GM21619 (cell line): ENCODE measurements around the gene MYPOP.
"Not testable (repeated sequence)": the region's sequence is repeated elsewhere in the genome, so short reads cannot be mapped to it uniquely, and the experiment has no call there.

ENCODE experiments used
- ATAC-seq: cut with Tn5 transposase; IDR thresholded peaks from one replicate; pipeline ENCODE4 v1.9.1; 2021; ENCODE audit not compliant: unreplicated experiment

Gene MYPOP

GRCh38 chr19:45911291-45911690 is 8.9 kb upstream of the MYPOP start:
- no peak for ATAC-seq

GRCh38 chr19:45908956-45909355 is 6.5 kb upstream of the MYPOP start:
- no peak for ATAC-seq

GRCh38 chr19:45906221-45906620 is 3.8 kb upstream of the MYPOP start:
- no peak for ATAC-seq

GRCh38 chr19:45905011-45905410 is 2.6 kb upstream of the MYPOP start:
- ATAC-seq, result no peak

- peak; percentile 73 for ATAC-seq
These were observed 525 bp upstream of the MYPOP start for GRCh38 chr19:45902651-45903625.

- no peak for ATAC-seq
These were observed 941 bp downstream of the MYPOP start for GRCh38 chr19:45901432-45901911.

GRCh38 chr19:45900738-45901431 is 1.5 kb downstream of the MYPOP start:
- no peak for ATAC-seq

GRCh38 chr19:45899919-45900589 is 2.4 kb downstream of the MYPOP start:
- no peak for ATAC-seq

- ATAC-seq, result no peak
These were observed 3.2 kb downstream of the MYPOP start for GRCh38 chr19:45899253-45899652.

- no peak for ATAC-seq
These were observed 5.1 kb downstream of the MYPOP start for GRCh38 chr19:45897261-45897812.

GRCh38 chr19:45895983-45896599 is 6.3 kb downstream of the MYPOP start:
- ATAC-seq, result not testable (repeated sequence)

- no peak for ATAC-seq
These were observed 6.9 kb downstream of the MYPOP start for GRCh38 chr19:45895519-45895972.

- ATAC-seq, result no peak
These were observed 11.5 kb downstream of the MYPOP start for GRCh38 chr19:45890877-45891276.

- no peak for ATAC-seq
These were observed 13.1 kb downstream of the MYPOP start for GRCh38 chr19:45889210-45889885.

GRCh38 chr19:45887200-45887710 is 15.2 kb downstream of the MYPOP start:
- ATAC-seq, result no peak

- peak; percentile 39 for ATAC-seq
These were observed 15.8 kb downstream of the MYPOP start for GRCh38 chr19:45886427-45887199.

- peak; percentile 37 for ATAC-seq
These were observed 16.6 kb downstream of the MYPOP start, which contains the start of gene IRF2BP1 for GRCh38 chr19:45885556-45886426. IRF2BP1 (minus strand) TSS chr19:45886141; CDS start chr19:45885774, 367 bp downstream.
